NCI-H524 (cell line): Measurements from ENCODE around the gene SEZ6L2.

ENCODE experiments used
- DNase-seq, 2 experiments: peaks; one replicate each; lab custom pipeline; 2025; lab: John Stamatoyannopoulos, UW

SEZ6L2 gene

GRCh38 chr16:29824589-29825144, 74.7 kb downstream of the SEZ6L2 start:
- DNase-seq = no peak

- DNase-seq = peak; percentile 58 to 82
Observed at GRCh38 chr16:29821643-29822115, 77.7 kb downstream of the SEZ6L2 start.
